ENCODE results near the gene CECR2.

DNA sequence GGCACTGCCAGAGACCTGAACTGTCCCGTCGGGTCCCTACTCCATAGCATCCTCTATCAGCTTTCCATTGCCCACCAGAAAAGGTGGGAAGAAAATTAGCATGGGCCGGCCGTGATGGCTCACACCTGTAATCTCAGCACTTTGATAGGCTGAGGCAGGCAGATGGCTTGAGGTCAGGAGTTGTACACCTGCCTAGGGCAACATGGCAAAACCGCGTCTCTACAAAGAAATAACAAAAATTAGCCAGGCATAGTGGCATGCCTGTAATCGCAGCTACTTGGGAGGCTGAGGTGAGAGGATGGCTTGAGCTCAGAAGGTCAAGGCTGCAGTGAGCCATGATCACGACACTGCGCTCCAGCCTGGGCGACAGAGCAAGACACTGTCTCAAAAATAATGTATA is 197.5 kb downstream of the CECR2 start:
- TF ChIP-seq, protein P1, sequence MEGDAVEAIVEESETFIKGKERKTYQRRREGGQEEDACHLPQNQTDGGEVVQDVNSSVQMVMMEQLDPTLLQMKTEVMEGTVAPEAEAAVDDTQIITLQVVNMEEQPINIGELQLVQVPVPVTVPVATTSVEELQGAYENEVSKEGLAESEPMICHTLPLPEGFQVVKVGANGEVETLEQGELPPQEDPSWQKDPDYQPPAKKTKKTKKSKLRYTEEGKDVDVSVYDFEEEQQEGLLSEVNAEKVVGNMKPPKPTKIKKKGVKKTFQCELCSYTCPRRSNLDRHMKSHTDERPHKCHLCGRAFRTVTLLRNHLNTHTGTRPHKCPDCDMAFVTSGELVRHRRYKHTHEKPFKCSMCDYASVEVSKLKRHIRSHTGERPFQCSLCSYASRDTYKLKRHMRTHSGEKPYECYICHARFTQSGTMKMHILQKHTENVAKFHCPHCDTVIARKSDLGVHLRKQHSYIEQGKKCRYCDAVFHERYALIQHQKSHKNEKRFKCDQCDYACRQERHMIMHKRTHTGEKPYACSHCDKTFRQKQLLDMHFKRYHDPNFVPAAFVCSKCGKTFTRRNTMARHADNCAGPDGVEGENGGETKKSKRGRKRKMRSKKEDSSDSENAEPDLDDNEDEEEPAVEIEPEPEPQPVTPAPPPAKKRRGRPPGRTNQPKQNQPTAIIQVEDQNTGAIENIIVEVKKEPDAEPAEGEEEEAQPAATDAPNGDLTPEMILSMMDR (conservative IDR thresholded peaks at IDR 0.05 in 1 of 2, IDR thresholded peaks at IDR 0.05 in 1 of 2; ENCODE audit: extremely low read depth in 1 of 2, insufficient read depth in 1 of 2, low read depth in 1 of 2, low read length in 2 of 2): no peak
- TF ChIP-seq EZH2 (IDR thresholded peaks at IDR 0.05; ENCODE audit: borderline replicate concordance, low read length): no peak
